Tibial artery (tissue), 4 donors: ENCODE measurements around the gene UBE2C.
A peak's percentile ranks its signal among the peaks of the same experiment; 100 is the strongest.
"Not testable (repeated sequence)": the region's sequence is repeated elsewhere in the genome, so short reads cannot be mapped to it uniquely, and the experiment has no call there.

Experiments
- DNase-seq, 2 donors: peaks; one replicate each; pipeline ENCODE4 v3.0.0-alpha.2; 2019
- H3K27ac ChIP-seq, 2 donors: fragments of 200-600 bp; sonication (generic) in 1 of 2; 1 replicate in 1 of 2; 2 replicates in 1 of 2; pipeline ENCODE4 v1.5.1; 2018 to 2019; ENCODE audit warnings: mild to moderate bottlenecking in 1 of 2
- H3K27me3 ChIP-seq, 2 donors: fragments of 200-600 bp; sonication (generic) in 1 of 2; one replicate each; pipeline versions ENCODE4 v1.5.1 to v1.6.0; 2016 to 2019
- H3K36me3 ChIP-seq, 3 donors: fragments of 200-600 bp; sonication (generic) in 2 of 3; one replicate each; pipeline ENCODE4 v1.5.1; 2016 to 2019; ENCODE audit warnings: mild to moderate bottlenecking in 2 of 3
- H3K4me1 ChIP-seq, 4 donors: fragments of 200-600 bp; sonication (generic) in 2 of 4; 1 replicate in 3 of 4; 2 replicates in 1 of 4; pipeline ENCODE4 v1.5.1; 2016 to 2019
- H3K4me3 ChIP-seq, 2 donors: fragments of 200-600 bp; sonication (generic) in 1 of 2; 1 replicate in 1 of 2; 2 replicates in 1 of 2; pipeline ENCODE4 v1.5.1; 2018 to 2019; ENCODE audit warnings: mild to moderate bottlenecking in 2 of 2
- H3K9me3 ChIP-seq, 3 donors: fragments of 200-600 bp; sonication (generic) in 1 of 3; one replicate each; pipeline ENCODE4 v1.5.1; 2016 to 2019
- CTCF ChIP-seq, 2 experiments: fragments of 200-600 bp in 1 of 2; fragments of 450-650 bp in 1 of 2; IDR thresholded peaks; one replicate each; pipeline ENCODE4 v1.5.1; 2017 to 2019; ENCODE audit warnings: antibody characterized with exemption in 2 of 2, mild to moderate bottlenecking in 1 of 2, moderate library complexity in 1 of 2
- intact Hi-C: fragments of 100-400 bp; cut with DNase I; formaldehyde crosslinking; loops from one replicate; pipeline ENCODE4 v1.15.0; 2023; ENCODE audit warnings: low total_unique reads

The UBE2C gene

GRCh38 chr20:45788351-45788750 lies 24.1 kb upstream of the UBE2C start:
- no peak for DNase-seq
- Histone ChIP-seq H3K4me1 (peaks cover 0 to 29% (median 14%) of the 10 kb centered on the region in 4 donors), H3K4me3 (no peak overlapping the region), H3K36me3 (no peaks in the 10 kb centered on the region), H3K9me3 (no peaks in the 10 kb centered on the region), H3K27ac (no peak overlapping the region), H3K27me3 (no peaks in the 10 kb centered on the region)
- no peak for TF ChIP-seq CTCF (IDR thresholded peaks at IDR 0.05)
- intact Hi-C loops = no loop called here

- H3K4me1 ChIP-seq = peaks cover 0 to 22% (median 11%) of the 10 kb centered on the region in 4 donors
- H3K9me3 ChIP-seq = no peaks in the 10 kb centered on the region
- peak overlapping the region; percentile 83 to 93 for H3K27ac ChIP-seq
- no peaks in the 10 kb centered on the region for H3K27me3 ChIP-seq
- intact Hi-C loops = loop anchor here (10.0 kb wide), 1 partner anchor 92 kb away; the partner anchor contains the start of genes SPATA25 and ZSWIM1
- no peak for TF ChIP-seq CTCF (IDR thresholded peaks at IDR 0.05)
- peaks cover 30 to 35% (median 32%) of the 10 kb centered on the region in 3 donors for H3K36me3 ChIP-seq
- DNase-seq = no peak
- peak overlapping the region; percentile 73 to 88 for H3K4me3 ChIP-seq
Measured at GRCh38 chr20:45792317-45793118, 19.9 kb upstream of the UBE2C start.

DNA sequence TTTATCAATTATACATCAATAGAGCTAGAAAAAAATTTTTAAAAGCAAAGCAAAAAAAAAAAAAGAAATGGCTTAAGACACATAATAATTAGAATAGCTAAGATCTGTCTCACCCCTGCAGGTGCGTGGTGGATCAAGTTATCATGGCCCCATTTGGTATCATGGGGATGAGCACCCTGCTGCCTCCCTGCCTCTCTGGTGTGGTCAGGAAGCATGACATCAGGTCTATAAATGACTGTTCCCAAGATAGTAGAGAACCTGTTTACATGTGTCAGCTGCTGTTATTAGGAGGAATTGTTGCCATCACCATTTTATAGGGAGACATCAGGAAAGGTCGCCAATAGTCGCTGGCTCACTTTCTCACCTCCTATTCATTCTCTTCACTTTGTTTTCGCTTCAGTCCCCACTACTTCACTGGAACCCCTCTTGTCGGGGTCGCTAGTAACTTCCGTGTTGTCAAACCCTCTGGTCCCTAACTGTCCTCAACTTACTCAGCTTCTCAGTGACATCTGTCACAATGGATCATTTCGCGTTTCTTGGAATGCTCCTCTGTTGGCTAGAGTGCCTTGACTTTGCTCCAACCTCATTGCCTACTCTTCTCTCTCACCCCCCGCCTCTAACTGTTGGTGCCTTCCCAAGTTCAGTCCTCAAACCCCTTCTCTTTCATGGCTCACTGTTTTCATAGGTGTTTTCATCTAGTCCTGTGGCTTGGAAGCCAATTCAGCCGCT lies 15.9 kb upstream of the UBE2C start:
- intact Hi-C loops = loop anchor here (10.0 kb wide), 1 partner anchor 88 kb away; the partner anchor contains the start of genes SPATA25 and ZSWIM1
- no peak for DNase-seq
- Histone ChIP-seq H3K36me3 (peaks cover 35 to 43% (median 40%) of the 10 kb centered on the region in 3 donors), H3K9me3 (no peaks in the 10 kb centered on the region), H3K27ac (no peak overlapping the region), H3K27me3 (no peaks in the 10 kb centered on the region), H3K4me3 (no peak overlapping the region), H3K4me1 (peaks cover 0 to 16% (median 11%) of the 10 kb centered on the region in 4 donors)
- TF ChIP-seq CTCF (IDR thresholded peaks at IDR 0.05) = no peak

DNA sequence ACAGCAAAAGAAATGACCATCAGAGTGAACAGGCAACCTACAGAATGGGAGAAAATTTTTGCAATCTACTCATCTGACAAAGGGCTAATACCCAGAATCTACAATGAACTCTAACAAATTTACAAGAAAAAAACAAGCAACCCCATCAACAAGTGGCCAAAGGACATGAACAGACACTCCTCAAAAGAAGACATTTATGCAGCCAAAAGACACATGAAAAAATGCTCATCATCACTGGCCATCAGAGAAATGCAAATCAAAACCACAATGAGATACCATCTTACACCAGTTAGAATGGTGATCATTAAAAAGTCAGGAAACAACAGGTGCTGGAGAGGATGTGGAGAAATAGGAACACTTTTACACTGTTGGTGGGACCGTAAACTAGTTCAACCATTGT lies 14.9 kb upstream of the UBE2C start:
- not testable (repeated sequence) for H3K27ac ChIP-seq, H3K9me3 ChIP-seq, DNase-seq, H3K27me3 ChIP-seq, H3K4me3 ChIP-seq
- Histone ChIP-seq H3K36me3 (peaks cover 45 to 53% (median 50%) of the 10 kb centered on the region in 3 donors), H3K4me1 (peaks cover 0 to 12% (median 8%) of the 10 kb centered on the region in 4 donors)
- intact Hi-C loops = loop anchor here (10.0 kb wide), 1 partner anchor 87 kb away; the partner anchor contains the start of genes SPATA25 and ZSWIM1

DNA sequence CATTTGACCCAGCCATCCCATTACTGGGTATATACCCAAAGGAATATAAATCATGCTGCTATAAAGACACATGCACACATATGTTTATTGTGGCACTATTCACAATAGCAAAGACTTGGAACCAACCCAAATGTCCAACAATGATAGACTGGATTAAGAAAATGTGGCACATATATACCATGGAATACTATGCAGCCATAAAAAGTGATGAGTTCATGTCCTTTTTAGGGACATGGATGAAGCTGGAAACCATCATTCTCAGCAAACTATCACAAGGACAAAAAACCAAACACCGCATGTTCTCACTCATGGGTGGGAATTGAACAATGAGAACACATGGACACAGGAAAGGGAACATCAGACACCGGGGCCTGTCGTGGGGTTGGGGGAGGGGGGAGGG lies 14.5 kb upstream of the UBE2C start:
- not testable (repeated sequence) for H3K9me3 ChIP-seq, H3K27me3 ChIP-seq, H3K27ac ChIP-seq, H3K4me1 ChIP-seq, DNase-seq, H3K4me3 ChIP-seq
- intact Hi-C loops = loop anchor here (10.0 kb wide), 1 partner anchor 87 kb away; the partner anchor contains the start of genes SPATA25 and ZSWIM1
- H3K36me3 ChIP-seq = peaks cover 49 to 58% (median 54%) of the 10 kb centered on the region in 3 donors

GRCh38 chr20:45798935-45799642 lies 13.4 kb upstream of the UBE2C start:
- H3K9me3 ChIP-seq = no peaks in the 10 kb centered on the region
- intact Hi-C loops = loop anchor here (10.0 kb wide), 1 partner anchor 86 kb away; the partner anchor contains the start of genes SPATA25 and ZSWIM1
- no peak overlapping the region for H3K4me3 ChIP-seq
- H3K4me1 ChIP-seq = no peaks in the 10 kb centered on the region
- peak; percentile 69 to 75 for TF ChIP-seq CTCF (IDR thresholded peaks at IDR 0.05)
- peaks cover 54 to 64% (median 61%) of the 10 kb centered on the region in 3 donors for H3K36me3 ChIP-seq
- no peaks in the 10 kb centered on the region for H3K27me3 ChIP-seq
- DNase-seq = peak; percentile 54 to 73
- H3K27ac ChIP-seq = peak overlapping the region; percentile 23 to 40
